HEK293 (cell line): ENCODE results near the gene TLL1.

Experiments
- RBAK ChIP-seq: fragments of 450-650 bp; formaldehyde crosslinking; IDR thresholded peaks from 2 replicates; pipeline ENCODE4 v1.5.1; 2016; ENCODE audit warnings: missing biosample characterization, missing genetic modification characterization
- REPIN1 ChIP-seq: fragments of 450-650 bp; formaldehyde crosslinking; IDR thresholded peaks from 2 replicates; pipeline ENCODE4 v1.5.1; 2017; ENCODE audit warnings: missing biosample characterization, missing genetic modification characterization, low read depth
- SCRT2 ChIP-seq: fragments of 450-650 bp; formaldehyde crosslinking; IDR thresholded peaks from 2 replicates; pipeline ENCODE4 v1.5.1; 2016; ENCODE audit warnings: missing biosample characterization, missing genetic modification characterization
- ZNF10 ChIP-seq: fragments of 450-650 bp; formaldehyde crosslinking; IDR thresholded peaks from 2 replicates; pipeline ENCODE4 v1.5.1; 2017; ENCODE audit warnings: missing biosample characterization, missing genetic modification characterization
- ZNF175 ChIP-seq: fragments of 450-650 bp; formaldehyde crosslinking; IDR thresholded peaks from 2 replicates; pipeline ENCODE4 v1.5.1; 2016; ENCODE audit warnings: missing biosample characterization, missing genetic modification characterization
- ZNF423 ChIP-seq: fragments of 450-650 bp; formaldehyde crosslinking; IDR thresholded peaks from 2 replicates; pipeline ENCODE4 v1.5.1; 2016; ENCODE audit warnings: missing biosample characterization, missing genetic modification characterization
- ZNF529 ChIP-seq: fragments of 450-650 bp; formaldehyde crosslinking; IDR thresholded peaks from 2 replicates; pipeline ENCODE4 v1.5.1; 2017; ENCODE audit warnings: missing genetic modification characterization, missing biosample characterization; ENCODE audit not compliant: insufficient replicate concordance
- ZNF626 ChIP-seq: fragments of 450-650 bp; sonication (Bioruptor Pico); formaldehyde crosslinking; IDR thresholded peaks from 2 replicates; pipeline ENCODE4 v1.5.1; 2018; ENCODE audit warnings: missing biosample characterization, missing genetic modification characterization, inconsistent platforms
- ZNF660 ChIP-seq: fragments of 450-650 bp; IDR thresholded peaks from 2 replicates; pipeline ENCODE4 v1.5.1; 2018; ENCODE audit warnings: missing biosample characterization, mild to moderate bottlenecking, missing genetic modification characterization
- TF ChIP-seq, protein P1 (sequence below): fragments of 450-650 bp; formaldehyde crosslinking; IDR thresholded peaks from 2 replicates; pipeline ENCODE4 v1.5.1; 2016; ENCODE audit warnings: missing biosample characterization, missing genetic modification characterization
- TF ChIP-seq, protein P2 (sequence below): fragments of 450-650 bp; formaldehyde crosslinking; IDR thresholded peaks from 2 replicates; pipeline ENCODE4 v1.5.1; 2016; ENCODE audit warnings: missing biosample characterization, missing genetic modification characterization
- TF ChIP-seq, protein P3 (sequence below): fragments of 450-650 bp; formaldehyde crosslinking; IDR thresholded peaks from 2 replicates; pipeline ENCODE4 v1.5.1; 2016; ENCODE audit warnings: missing biosample characterization, missing genetic modification characterization
- TF ChIP-seq, protein P4 (sequence below): fragments of 450-650 bp; IDR thresholded peaks from 2 replicates; pipeline ENCODE4 v1.5.1; 2018; ENCODE audit warnings: missing biosample characterization, mild to moderate bottlenecking, missing genetic modification characterization
- TF ChIP-seq, protein P5 (sequence below): fragments of 450-650 bp; formaldehyde crosslinking; IDR thresholded peaks from 2 replicates; pipeline ENCODE4 v1.5.0; 2017; ENCODE audit warnings: missing biosample characterization, missing genetic modification characterization, borderline replicate concordance

DNA sequence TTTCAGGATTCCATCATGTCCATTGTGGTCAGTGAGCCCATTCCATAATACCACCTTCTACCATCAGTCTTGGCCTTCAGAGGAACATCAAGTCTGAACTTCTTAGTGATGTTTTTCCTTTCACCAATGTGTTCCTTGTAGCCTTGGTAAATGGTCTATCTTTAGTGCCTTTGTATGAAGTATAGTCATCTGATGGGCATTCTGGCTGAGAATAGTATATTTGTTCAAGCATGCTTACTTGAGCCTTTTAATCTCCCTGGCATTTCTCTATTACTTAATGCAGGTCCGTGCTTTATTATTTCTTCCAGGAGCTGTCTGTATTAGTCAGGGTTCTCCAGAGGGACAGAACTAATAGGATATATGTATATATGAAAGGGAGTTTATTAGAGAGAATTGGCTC is 99.7 kb downstream of the TLL1 start:
- TF ChIP-seq SCRT2 (tag by site-specific recombination) (no peak), ZNF529 (tag by site-specific recombination) (no peak), ZNF423 (tag by site-specific recombination) (no peak), ZNF626 (tag by site-specific recombination) (no peak), REPIN1 (tag by site-specific recombination) (no peak), ZNF10 (tag by site-specific recombination) (no peak), RBAK (tag by site-specific recombination) (no peak), ZNF175 (no peak), ZNF660 (no peak)
- TF ChIP-seq, protein P1, sequence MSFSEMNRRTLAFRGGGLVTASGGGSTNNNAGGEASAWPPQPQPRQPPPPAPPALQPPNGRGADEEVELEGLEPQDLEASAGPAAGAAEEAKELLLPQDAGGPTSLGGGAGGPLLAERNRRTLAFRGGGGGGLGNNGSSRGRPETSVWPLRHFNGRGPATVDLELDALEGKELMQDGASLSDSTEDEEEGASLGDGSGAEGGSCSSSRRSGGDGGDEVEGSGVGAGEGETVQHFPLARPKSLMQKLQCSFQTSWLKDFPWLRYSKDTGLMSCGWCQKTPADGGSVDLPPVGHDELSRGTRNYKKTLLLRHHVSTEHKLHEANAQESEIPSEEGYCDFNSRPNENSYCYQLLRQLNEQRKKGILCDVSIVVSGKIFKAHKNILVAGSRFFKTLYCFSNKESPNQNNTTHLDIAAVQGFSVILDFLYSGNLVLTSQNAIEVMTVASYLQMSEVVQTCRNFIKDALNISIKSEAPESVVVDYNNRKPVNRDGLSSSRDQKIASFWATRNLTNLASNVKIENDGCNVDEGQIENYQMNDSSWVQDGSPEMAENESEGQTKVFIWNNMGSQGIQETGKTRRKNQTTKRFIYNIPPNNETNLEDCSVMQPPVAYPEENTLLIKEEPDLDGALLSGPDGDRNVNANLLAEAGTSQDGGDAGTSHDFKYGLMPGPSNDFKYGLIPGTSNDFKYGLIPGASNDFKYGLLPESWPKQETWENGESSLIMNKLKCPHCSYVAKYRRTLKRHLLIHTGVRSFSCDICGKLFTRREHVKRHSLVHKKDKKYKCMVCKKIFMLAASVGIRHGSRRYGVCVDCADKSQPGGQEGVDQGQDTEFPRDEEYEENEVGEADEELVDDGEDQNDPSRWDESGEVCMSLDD (tag by site-specific recombination) = no peak
- TF ChIP-seq, protein P2, sequence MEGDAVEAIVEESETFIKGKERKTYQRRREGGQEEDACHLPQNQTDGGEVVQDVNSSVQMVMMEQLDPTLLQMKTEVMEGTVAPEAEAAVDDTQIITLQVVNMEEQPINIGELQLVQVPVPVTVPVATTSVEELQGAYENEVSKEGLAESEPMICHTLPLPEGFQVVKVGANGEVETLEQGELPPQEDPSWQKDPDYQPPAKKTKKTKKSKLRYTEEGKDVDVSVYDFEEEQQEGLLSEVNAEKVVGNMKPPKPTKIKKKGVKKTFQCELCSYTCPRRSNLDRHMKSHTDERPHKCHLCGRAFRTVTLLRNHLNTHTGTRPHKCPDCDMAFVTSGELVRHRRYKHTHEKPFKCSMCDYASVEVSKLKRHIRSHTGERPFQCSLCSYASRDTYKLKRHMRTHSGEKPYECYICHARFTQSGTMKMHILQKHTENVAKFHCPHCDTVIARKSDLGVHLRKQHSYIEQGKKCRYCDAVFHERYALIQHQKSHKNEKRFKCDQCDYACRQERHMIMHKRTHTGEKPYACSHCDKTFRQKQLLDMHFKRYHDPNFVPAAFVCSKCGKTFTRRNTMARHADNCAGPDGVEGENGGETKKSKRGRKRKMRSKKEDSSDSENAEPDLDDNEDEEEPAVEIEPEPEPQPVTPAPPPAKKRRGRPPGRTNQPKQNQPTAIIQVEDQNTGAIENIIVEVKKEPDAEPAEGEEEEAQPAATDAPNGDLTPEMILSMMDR (tag by site-specific recombination) = no peak
- TF ChIP-seq, protein P3, sequence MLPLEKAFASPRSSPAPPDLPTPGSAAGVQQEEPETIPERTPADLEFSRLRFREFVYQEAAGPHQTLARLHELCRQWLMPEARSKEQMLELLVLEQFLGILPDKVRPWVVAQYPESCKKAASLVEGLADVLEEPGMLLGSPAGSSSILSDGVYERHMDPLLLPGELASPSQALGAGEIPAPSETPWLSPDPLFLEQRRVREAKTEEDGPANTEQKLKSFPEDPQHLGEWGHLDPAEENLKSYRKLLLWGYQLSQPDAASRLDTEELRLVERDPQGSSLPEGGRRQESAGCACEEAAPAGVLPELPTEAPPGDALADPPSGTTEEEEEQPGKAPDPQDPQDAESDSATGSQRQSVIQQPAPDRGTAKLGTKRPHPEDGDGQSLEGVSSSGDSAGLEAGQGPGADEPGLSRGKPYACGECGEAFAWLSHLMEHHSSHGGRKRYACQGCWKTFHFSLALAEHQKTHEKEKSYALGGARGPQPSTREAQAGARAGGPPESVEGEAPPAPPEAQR (tag by site-specific recombination) = no peak
- TF ChIP-seq, protein P4, sequence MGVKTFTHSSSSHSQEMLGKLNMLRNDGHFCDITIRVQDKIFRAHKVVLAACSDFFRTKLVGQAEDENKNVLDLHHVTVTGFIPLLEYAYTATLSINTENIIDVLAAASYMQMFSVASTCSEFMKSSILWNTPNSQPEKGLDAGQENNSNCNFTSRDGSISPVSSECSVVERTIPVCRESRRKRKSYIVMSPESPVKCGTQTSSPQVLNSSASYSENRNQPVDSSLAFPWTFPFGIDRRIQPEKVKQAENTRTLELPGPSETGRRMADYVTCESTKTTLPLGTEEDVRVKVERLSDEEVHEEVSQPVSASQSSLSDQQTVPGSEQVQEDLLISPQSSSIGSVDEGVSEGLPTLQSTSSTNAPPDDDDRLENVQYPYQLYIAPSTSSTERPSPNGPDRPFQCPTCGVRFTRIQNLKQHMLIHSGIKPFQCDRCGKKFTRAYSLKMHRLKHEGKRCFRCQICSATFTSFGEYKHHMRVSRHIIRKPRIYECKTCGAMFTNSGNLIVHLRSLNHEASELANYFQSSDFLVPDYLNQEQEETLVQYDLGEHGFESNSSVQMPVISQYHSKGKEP = no peak
- TF ChIP-seq, protein P5, sequence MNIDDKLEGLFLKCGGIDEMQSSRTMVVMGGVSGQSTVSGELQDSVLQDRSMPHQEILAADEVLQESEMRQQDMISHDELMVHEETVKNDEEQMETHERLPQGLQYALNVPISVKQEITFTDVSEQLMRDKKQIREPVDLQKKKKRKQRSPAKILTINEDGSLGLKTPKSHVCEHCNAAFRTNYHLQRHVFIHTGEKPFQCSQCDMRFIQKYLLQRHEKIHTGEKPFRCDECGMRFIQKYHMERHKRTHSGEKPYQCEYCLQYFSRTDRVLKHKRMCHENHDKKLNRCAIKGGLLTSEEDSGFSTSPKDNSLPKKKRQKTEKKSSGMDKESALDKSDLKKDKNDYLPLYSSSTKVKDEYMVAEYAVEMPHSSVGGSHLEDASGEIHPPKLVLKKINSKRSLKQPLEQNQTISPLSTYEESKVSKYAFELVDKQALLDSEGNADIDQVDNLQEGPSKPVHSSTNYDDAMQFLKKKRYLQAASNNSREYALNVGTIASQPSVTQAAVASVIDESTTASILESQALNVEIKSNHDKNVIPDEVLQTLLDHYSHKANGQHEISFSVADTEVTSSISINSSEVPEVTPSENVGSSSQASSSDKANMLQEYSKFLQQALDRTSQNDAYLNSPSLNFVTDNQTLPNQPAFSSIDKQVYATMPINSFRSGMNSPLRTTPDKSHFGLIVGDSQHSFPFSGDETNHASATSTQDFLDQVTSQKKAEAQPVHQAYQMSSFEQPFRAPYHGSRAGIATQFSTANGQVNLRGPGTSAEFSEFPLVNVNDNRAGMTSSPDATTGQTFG (tag by site-specific recombination) = no peak
